Measurements from ENCODE around the gene CUBN. TPM values are rescaled to one million over a fixed set of nuclear protein-coding genes. Genes with fewer than 3 reads are reported as not detected.

The CUBN gene
- total and polyA plus RNA-seq, 9 of the 15 experiments (the other 6 are each of a cell fraction or from before 2014, with no cell fraction given): 0.04 to 0.33 (median 0.09) TPM

DNA sequence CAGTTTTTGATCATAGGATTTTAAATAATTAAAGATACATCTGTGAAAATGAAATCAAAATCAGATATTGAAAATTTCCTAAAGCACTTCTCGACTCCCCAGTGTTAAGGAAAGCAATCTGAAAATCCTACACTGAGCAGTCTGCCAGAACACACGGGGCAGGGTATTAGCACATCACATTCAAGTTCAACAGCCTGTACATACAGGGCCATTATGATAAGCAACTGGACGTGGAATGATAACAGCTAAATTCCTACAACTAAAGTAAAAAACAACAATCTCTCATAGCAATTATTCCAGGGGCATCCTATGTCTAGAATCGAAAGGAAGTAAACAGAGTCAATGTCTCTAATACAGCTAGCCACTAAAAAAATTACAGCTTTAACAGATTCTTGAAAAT, 40.2 kb upstream of the CUBN start (continued):
- TF ChIP-seq, protein P1, sequence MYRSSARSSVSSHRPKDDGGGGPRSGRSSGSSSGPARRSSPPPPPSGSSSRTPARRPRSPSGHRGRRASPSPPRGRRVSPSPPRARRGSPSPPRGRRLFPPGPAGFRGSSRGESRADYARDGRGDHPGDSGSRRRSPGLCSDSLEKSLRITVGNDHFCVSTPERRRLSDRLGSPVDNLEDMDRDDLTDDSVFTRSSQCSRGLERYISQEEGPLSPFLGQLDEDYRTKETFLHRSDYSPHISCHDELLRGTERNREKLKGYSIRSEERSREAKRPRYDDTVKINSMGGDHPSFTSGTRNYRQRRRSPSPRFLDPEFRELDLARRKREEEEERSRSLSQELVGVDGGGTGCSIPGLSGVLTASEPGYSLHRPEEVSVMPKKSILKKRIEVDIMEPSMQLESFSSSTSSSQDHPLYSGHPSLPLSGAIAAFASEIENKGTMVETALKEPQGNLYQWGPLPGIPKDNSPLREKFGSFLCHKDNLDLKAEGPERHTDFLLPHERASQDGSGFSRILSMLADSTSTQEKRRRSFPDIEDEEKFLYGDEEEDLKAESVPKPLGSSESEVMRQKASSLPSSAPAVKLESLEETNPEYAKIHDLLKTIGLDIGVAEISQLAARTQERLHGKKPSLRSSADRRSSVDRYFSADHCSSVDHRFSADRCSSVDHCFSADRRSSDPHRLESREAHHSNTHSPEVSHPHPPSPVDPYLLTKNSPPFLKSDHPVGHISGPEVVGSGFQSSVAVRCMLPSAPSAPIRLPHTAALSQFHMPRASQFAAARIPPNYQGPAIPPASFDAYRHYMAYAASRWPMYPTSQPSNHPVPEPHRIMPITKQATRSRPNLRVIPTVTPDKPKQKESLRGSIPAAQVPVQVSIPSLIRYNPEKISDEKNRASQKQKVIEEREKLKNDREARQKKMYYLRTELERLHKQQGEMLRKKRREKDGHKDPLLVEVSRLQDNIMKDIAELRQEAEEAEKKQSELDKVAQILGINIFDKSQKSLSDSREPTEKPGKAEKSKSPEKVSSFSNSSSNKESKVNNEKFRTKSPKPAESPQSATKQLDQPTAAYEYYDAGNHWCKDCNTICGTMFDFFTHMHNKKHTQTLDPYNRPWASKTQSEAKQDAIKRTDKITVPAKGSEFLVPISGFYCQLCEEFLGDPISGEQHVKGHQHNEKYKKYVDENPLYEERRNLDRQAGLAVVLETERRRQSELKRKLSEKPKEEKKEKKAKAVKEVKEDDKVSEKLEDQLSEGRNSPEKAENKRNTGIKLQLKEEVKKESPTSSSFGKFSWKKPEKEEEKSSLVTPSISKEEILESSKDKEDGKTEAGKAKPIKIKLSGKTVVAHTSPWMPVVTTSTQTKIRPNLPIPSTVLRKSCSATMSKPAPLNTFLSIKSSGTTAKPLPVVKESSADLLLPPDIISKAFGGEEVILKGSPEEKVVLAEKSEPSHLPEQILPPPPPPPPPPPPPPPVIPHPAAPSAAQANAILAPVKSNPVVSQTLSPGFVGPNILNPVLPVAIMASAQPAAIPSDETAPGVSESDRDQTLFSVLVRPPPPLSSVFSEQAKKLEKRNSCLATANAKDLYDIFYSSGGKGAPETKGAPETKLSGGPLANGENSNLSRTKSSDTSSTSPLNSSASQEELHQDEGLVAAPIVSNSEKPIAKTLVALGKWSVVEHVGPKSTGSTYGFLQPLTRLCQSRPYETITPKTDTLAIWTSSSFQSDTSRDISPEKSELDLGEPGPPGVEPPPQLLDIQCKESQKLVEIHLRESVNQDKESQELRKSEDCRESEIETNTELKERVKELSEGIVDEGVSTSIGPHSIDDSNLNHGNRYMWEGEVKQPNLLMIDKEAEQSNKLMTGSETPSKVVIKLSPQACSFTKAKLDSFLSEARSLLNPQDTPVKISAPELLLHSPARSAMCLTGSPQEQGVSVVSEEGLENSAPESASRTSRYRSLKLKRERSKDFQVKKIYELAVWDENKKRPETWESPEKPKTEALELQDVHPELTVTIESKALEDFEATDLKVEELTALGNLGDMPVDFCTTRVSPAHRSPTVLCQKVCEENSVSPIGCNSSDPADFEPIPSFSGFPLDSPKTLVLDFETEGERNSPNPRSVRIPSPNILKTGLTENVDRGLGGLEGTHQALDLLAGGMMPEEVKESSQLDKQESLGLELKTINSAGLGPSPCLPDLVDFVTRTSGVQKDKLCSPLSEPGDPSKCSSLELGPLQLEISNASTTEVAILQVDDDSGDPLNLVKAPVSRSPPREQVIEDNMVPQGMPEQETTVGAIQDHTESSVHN (IDR thresholded peaks at IDR 0.05; ENCODE audit: borderline replicate concordance in 1 of 2, low read depth in 1 of 2): no peak
- TF ChIP-seq ZNF282 (CRISPR knock-in tag; IDR thresholded peaks at IDR 0.05) (no peak), RFX1 (IDR thresholded peaks at IDR 0.05) (no peak), KLF10 (CRISPR knock-in tag; IDR thresholded peaks at IDR 0.05) (no peak), HEY1 (CRISPR knock-in tag; IDR thresholded peaks at IDR 0.05; ENCODE audit: borderline replicate concordance) (no peak), RBM14 (IDR thresholded peaks at IDR 0.05; ENCODE audit: borderline replicate concordance, insufficient read depth, low read depth, low read length) (no peak), SOX6 (IDR thresholded peaks at IDR 0.05) (no peak), ZC3H11A (IDR thresholded peaks at IDR 0.05; ENCODE audit: low read depth, low read length) (no peak), ZNF274 (IDR thresholded peaks at IDR 0.05; ENCODE audit: borderline replicate concordance, low read depth, low read length) (no peak), HIVEP1 (CRISPR knock-in tag; IDR thresholded peaks at IDR 0.05) (no peak), ELF1 (tag; IDR thresholded peaks at IDR 0.05) (no peak), ZNF41 (CRISPR knock-in tag; conservative IDR thresholded peaks at IDR 0.05) (no peak), SMARCB1 (IDR thresholded peaks at IDR 0.05; ENCODE audit: insufficient read length, low read depth) (no peak), ZKSCAN8 (CRISPR knock-in tag; IDR thresholded peaks at IDR 0.05) (no peak), ZBTB17 (CRISPR knock-in tag; IDR thresholded peaks at IDR 0.05) (no peak)
- TF ChIP-seq, protein P2, sequence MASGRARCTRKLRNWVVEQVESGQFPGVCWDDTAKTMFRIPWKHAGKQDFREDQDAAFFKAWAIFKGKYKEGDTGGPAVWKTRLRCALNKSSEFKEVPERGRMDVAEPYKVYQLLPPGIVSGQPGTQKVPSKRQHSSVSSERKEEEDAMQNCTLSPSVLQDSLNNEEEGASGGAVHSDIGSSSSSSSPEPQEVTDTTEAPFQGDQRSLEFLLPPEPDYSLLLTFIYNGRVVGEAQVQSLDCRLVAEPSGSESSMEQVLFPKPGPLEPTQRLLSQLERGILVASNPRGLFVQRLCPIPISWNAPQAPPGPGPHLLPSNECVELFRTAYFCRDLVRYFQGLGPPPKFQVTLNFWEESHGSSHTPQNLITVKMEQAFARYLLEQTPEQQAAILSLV (tag; IDR thresholded peaks at IDR 0.05): no peak

Measured in K562 (cell line).